Kidney epithelial cell (primary cell): Measurements from ENCODE around the gene TMEM151B. TPM values are rescaled to one million over a fixed set of nuclear protein-coding genes. Genes with fewer than 3 reads are reported as not detected.

ENCODE experiments used
- DNase-seq: peaks from one replicate; pipeline ENCODE4 v3.0.0-alpha.2; 2010; ENCODE audit warnings: low read depth
- H3K27me3 ChIP-seq: 2 replicates; pipeline ENCODE4 v1.6.0; 2011; ENCODE audit warnings: low read length; ENCODE audit not compliant: control insufficient read depth, insufficient read depth
- H3K36me3 ChIP-seq: 2 replicates; pipeline ENCODE4 v1.5.1; 2011; ENCODE audit warnings: low read length; ENCODE audit not compliant: control insufficient read depth, insufficient read depth
- H3K4me3 ChIP-seq: 2 replicates; pipeline ENCODE4 v1.5.1; 2011; ENCODE audit warnings: low read depth, mild to moderate bottlenecking, control low read depth, low read length
- total RNA-seq: library from RNA; depleted of rRNA; stranded (reverse); fragments of >200 nt; gene quantifications from 2 replicates; pipeline ENCODE4 v1.2.3, GENCODE V29; 2015
- TF ChIP-seq, protein P1 (sequence below): IDR thresholded peaks from 2 replicates; pipeline ENCODE4 v1.5.1; 2011; ENCODE audit warnings: mild to moderate bottlenecking, moderate library complexity, low read length, control low read depth, inconsistent platforms; ENCODE audit not compliant: insufficient read depth, poor library complexity, severe bottlenecking

Gene TMEM151B
- total RNA-seq, 1 donor from 2014 or later = 0.13 TPM

GRCh38 chr6:44338228-44339122, 68.2 kb downstream of the TMEM151B start:
- Histone ChIP-seq H3K36me3 (no peaks in the 10 kb centered on the region), H3K4me3 (no peak overlapping the region), H3K27me3 (peaks cover 20% of the 10 kb centered on the region)
- TF ChIP-seq, protein P1, sequence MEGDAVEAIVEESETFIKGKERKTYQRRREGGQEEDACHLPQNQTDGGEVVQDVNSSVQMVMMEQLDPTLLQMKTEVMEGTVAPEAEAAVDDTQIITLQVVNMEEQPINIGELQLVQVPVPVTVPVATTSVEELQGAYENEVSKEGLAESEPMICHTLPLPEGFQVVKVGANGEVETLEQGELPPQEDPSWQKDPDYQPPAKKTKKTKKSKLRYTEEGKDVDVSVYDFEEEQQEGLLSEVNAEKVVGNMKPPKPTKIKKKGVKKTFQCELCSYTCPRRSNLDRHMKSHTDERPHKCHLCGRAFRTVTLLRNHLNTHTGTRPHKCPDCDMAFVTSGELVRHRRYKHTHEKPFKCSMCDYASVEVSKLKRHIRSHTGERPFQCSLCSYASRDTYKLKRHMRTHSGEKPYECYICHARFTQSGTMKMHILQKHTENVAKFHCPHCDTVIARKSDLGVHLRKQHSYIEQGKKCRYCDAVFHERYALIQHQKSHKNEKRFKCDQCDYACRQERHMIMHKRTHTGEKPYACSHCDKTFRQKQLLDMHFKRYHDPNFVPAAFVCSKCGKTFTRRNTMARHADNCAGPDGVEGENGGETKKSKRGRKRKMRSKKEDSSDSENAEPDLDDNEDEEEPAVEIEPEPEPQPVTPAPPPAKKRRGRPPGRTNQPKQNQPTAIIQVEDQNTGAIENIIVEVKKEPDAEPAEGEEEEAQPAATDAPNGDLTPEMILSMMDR = peak; percentile 73
- no peak for DNase-seq

- H3K4me3 ChIP-seq = no peak overlapping the region
- peaks cover 28% of the 10 kb centered on the region for H3K27me3 ChIP-seq
- DNase-seq = no peak
- no peaks in the 10 kb centered on the region for H3K36me3 ChIP-seq
- TF ChIP-seq, protein P1 = no peak
Measured at GRCh38 chr6:44339301-44339700, 69.1 kb downstream of the TMEM151B start.

DNA sequence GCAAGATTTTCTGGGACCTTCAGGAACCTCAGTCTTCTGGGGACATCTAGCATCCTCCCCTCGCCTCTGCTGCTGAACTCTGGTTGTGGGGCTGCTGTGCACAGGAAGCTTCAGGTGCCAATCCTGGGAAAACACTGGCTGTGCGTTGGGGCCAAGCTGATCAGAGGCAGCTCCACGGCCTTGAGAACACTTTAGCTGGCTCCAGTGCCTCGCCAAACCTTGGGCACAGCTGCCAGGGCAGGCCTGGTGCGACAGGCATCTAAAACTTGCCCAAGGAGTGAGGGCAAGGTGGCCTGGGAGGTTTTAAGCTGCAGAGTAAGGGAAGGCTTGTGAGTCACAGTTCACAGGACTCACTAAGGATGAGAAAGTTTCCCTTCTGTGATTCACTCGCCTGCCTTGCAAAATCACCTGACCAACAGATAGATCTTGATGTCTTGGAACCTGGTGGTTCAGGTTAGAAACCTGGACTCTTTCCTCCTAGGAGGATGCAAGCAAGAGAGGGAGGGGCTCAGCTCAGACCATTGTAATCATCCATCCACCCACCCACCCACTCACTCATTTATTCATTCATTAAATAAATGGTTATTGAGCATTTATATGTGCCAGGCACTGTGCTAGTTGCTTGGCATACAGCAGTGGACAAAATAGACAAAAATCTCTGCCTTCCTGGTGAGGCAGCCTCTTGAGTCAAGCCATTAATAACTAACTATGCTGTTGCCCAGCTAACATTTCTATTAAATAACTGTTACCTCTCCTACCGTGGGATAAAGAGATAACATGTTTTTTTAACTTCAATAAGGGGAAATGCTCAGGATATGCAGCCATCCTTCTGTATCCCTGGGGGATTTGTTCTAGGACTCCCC, 69.7 kb downstream of the TMEM151B start:
- TF ChIP-seq, protein P1 = no peak
- no peak overlapping the region for H3K4me3 ChIP-seq
- DNase-seq = peak; percentile 83
- H3K27me3 ChIP-seq = peaks cover 32% of the 10 kb centered on the region
- no peaks in the 10 kb centered on the region for H3K36me3 ChIP-seq

GRCh38 chr6:44341095-44341890, 71.0 kb downstream of the TMEM151B start:
- TF ChIP-seq, protein P1 = no peak
- Histone ChIP-seq H3K27me3 (peaks cover 31% of the 10 kb centered on the region), H3K36me3 (no peaks in the 10 kb centered on the region), H3K4me3 (no peak overlapping the region)
- no peak for DNase-seq

DNA sequence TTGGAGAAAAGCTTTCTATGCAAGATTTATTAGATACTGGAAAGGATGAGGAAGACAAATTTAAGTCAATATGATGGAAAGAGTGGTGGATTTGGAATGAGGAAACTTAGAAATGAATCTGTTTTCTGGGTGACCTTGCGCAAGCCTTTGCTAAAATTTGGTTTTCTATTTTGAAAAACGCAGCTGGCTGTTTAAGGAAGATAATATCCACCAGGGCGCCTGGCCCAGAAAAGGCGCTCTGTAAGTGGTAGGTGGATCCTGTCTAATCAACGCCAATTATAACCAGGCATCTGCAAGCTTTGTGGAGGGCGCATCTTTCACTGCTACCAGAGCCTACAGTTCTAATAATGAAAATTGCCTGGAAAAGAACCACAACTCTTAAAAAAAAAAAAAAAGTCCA, 71.8 kb downstream of the TMEM151B start:
- TF ChIP-seq, protein P1 = no peak
- peaks cover 31% of the 10 kb centered on the region for H3K27me3 ChIP-seq
- H3K36me3 ChIP-seq = no peaks in the 10 kb centered on the region
- H3K4me3 ChIP-seq = no peak overlapping the region
- no peak for DNase-seq
